Stimulated activated CD8-positive, alpha-beta memory T cell treated with anti-CD3 and anti-CD28 coated beads, Interleukin-4, amount 100 ng/mL, for 48 hours (primary cell): ENCODE results near the gene SDHB.

Source experiments
- DNase-seq: peaks from one replicate; pipeline ENCODE4 v3.0.0-alpha.2; 2020

Gene SDHB

GRCh38 chr1:17011092-17011438, 42.8 kb downstream of the SDHB start:
- DNase-seq: peak; percentile 27

- DNase-seq: no peak
These were observed 44.1 kb downstream of the SDHB start for GRCh38 chr1:17009706-17010105.

GRCh38 chr1:17008208-17008855, 45.5 kb downstream of the SDHB start:
- DNase-seq: no peak

- DNase-seq: no peak
These were observed 46.7 kb downstream of the SDHB start for GRCh38 chr1:17007121-17007520.

- DNase-seq: no peak
These were observed 48.5 kb downstream of the SDHB start for GRCh38 chr1:17005365-17005740.

- DNase-seq: no peak
These were observed 49.1 kb downstream of the SDHB start for GRCh38 chr1:17004466-17005364.

GRCh38 chr1:17002524-17002902, 51.3 kb downstream of the SDHB start:
- DNase-seq: no peak

GRCh38 chr1:17001760-17002523, 51.9 kb downstream of the SDHB start:
- DNase-seq: no peak

- no peak for DNase-seq
These were observed 54.0 kb downstream of the SDHB start for GRCh38 chr1:16999863-17000262.

GRCh38 chr1:16998589-16998988, 55.2 kb downstream of the SDHB start:
- no peak for DNase-seq

- DNase-seq: no peak
These were observed 57.0 kb downstream of the SDHB start for GRCh38 chr1:16996845-16997244.

GRCh38 chr1:16993521-16994038, 60.3 kb downstream of the SDHB start:
- DNase-seq: no peak

- no peak for DNase-seq
These were observed 61.2 kb downstream of the SDHB start for GRCh38 chr1:16992675-16993074.

GRCh38 chr1:16992102-16992501, 61.7 kb downstream of the SDHB start:
- DNase-seq: no peak

GRCh38 chr1:16991571-16991970, 62.3 kb downstream of the SDHB start:
- no peak for DNase-seq

GRCh38 chr1:16989676-16990391, 64.0 kb downstream of the SDHB start:
- DNase-seq: no peak

GRCh38 chr1:16988210-16988609, 65.6 kb downstream of the SDHB start:
- DNase-seq: no peak

- peak; percentile 31 for DNase-seq
These were observed 66.9 kb downstream of the SDHB start for GRCh38 chr1:16986962-16987361.

GRCh38 chr1:16986560-16986959, 67.3 kb downstream of the SDHB start:
- DNase-seq: no peak

- no peak for DNase-seq
These were observed 67.7 kb downstream of the SDHB start for GRCh38 chr1:16986113-16986512.

GRCh38 chr1:16984717-16985116, 69.1 kb downstream of the SDHB start:
- no peak for DNase-seq

- no peak for DNase-seq
These were observed 70.2 kb downstream of the SDHB start for GRCh38 chr1:16983649-16984048.

GRCh38 chr1:16982902-16983301, 70.9 kb downstream of the SDHB start:
- DNase-seq: no peak
